ENCODE measurements around the gene SYNPO2L.
"Not testable (repeated sequence)": the region's sequence is repeated elsewhere in the genome, so short reads cannot be mapped to it uniquely, and the experiment has no call there.

The SYNPO2L gene

GRCh38 chr10:73655990-73656298, at the start of gene SYNPO2L:
Gene SYNPO2L (minus strand): TSS chr10:73656029. CDS start chr10:73655922, 107 bp downstream.
- DNase-seq = no peak

GRCh38 chr10:73703924-73704323, 48.1 kb upstream of the SYNPO2L start:
- DNase-seq = not testable (repeated sequence)

GRCh38 chr10:73698819-73699218, 43.0 kb upstream of the SYNPO2L start:
- not testable (repeated sequence) for DNase-seq

- not testable (repeated sequence) for DNase-seq
These were observed 41.9 kb upstream of the SYNPO2L start, which contains the start of gene AGAP5 for GRCh38 chr10:73697675-73698159. Gene AGAP5 (minus strand): TSS chr10:73698109. CDS start chr10:73697755, 354 bp downstream.

- DNase-seq = not testable (repeated sequence)
These were observed 39.5 kb upstream of the SYNPO2L start for GRCh38 chr10:73695302-73695701.

- DNase-seq = not testable (repeated sequence)
These were observed 34.9 kb upstream of the SYNPO2L start for GRCh38 chr10:73690755-73691154.

GRCh38 chr10:73689596-73689995, 33.8 kb upstream of the SYNPO2L start:
- DNase-seq = not testable (repeated sequence)

- not testable (repeated sequence) for DNase-seq
These were observed 31.8 kb upstream of the SYNPO2L start for GRCh38 chr10:73687641-73688040.

GRCh38 chr10:73674546-73674945, 18.7 kb upstream of the SYNPO2L start:
- not testable (repeated sequence) for DNase-seq

GRCh38 chr10:73668378-73668777, 12.5 kb upstream of the SYNPO2L start:
- DNase-seq = not testable (repeated sequence)

GRCh38 chr10:73666153-73666809, 10.5 kb upstream of the SYNPO2L start:
- not testable (repeated sequence) for DNase-seq

- DNase-seq = not testable (repeated sequence)
These were observed 9.8 kb upstream of the SYNPO2L start for GRCh38 chr10:73665581-73665980.

GRCh38 chr10:73664156-73665040, 8.6 kb upstream of the SYNPO2L start:
- not testable (repeated sequence) for DNase-seq

- DNase-seq = not testable (repeated sequence)
These were observed 7.8 kb upstream of the SYNPO2L start for GRCh38 chr10:73663621-73664020.

GRCh38 chr10:73662705-73663104, 6.9 kb upstream of the SYNPO2L start:
- DNase-seq = not testable (repeated sequence)

GRCh38 chr10:73655257-73655989, 406 bp downstream of the SYNPO2L start:
- no peak for DNase-seq

- peak; percentile 18 to 34 for DNase-seq
These were observed 2.1 kb downstream of the SYNPO2L start for GRCh38 chr10:73653701-73654100.

GRCh38 chr10:73653195-73653594, 2.6 kb downstream of the SYNPO2L start:
- DNase-seq = no peak

- no peak for DNase-seq
These were observed 5.1 kb downstream of the SYNPO2L start for GRCh38 chr10:73650537-73651331.

- no peak for DNase-seq
These were observed 5.8 kb downstream of the SYNPO2L start for GRCh38 chr10:73649876-73650536.

All from NCI-H526 (cell line).